Left lung (tissue), 10 donors: Measurements from ENCODE around the gene CDH4. TPM values are rescaled to one million over a fixed set of nuclear protein-coding genes. Genes with fewer than 3 reads are reported as not detected.
A peak's percentile ranks its signal among the peaks of the same experiment; 100 is the strongest.

Experiments used
- ATAC-seq: fragments of 200-7000 bp; cut with Tn5 transposase; one replicate; pipeline ENCODE4 v1.9.1; 2020; ENCODE audit warnings: moderate library complexity
- DNase-seq, 4 donors: peaks; one replicate each; pipeline ENCODE4 v3.0.0-alpha.2; 2013 to 2020
- H3K27ac ChIP-seq, 2 donors: fragments of 200-600 bp; sonication (generic) in 1 of 2; one replicate each; pipeline versions ENCODE4 v1.5.0 to v1.8.0; 2020 to 2021
- H3K27me3 ChIP-seq, 2 donors: fragments of 200-600 bp; sonication (generic) in 1 of 2; one replicate each; pipeline versions ENCODE4 v1.5.0 to v1.8.0; 2020 to 2021
- H3K36me3 ChIP-seq, 2 donors: fragments of 200-600 bp; sonication (generic) in 1 of 2; one replicate each; pipeline versions ENCODE4 v1.5.0 to v1.8.0; 2020 to 2021
- H3K4me1 ChIP-seq, 2 donors: fragments of 200-600 bp; one replicate each; pipeline ENCODE4 v1.8.0; 2021
- H3K4me3 ChIP-seq, 2 donors: fragments of 200-600 bp; sonication (generic) in 1 of 2; one replicate each; pipeline versions ENCODE4 v1.5.0 to v1.8.0; 2020 to 2021; ENCODE audit warnings: mild to moderate bottlenecking in 1 of 2
- H3K9me3 ChIP-seq, 2 donors: fragments of 200-600 bp; sonication (generic) in 1 of 2; one replicate each; pipeline versions ENCODE4 v1.5.0 to v1.8.0; 2020 to 2021
- CTCF ChIP-seq, 2 donors: fragments of 200-600 bp; sonication (generic) in 1 of 2; IDR thresholded peaks; one replicate each; pipeline versions ENCODE4 v1.5.0 to v1.8.0; 2021; ENCODE audit warnings: antibody characterized with exemption in 2 of 2
- intact Hi-C, 2 donors: fragments of 100-400 bp; cut with DNase I; formaldehyde crosslinking; loops; one replicate each; pipeline versions ENCODE4 v1.11.2 to v1.14.2; 2022
- polyA plus RNA-seq, 6 donors: library from polyadenylated mRNA; unstranded; fragments of 120-200 nt; gene quantifications; one replicate each; pipeline ENCODE4 v1.2.1, GENCODE V29; 2013; ENCODE audit not compliant: insufficient read length in 6 of 6
- total RNA-seq, 2 donors: library from RNA; stranded (reverse); fragmentation: NEBNext Ultra II Directional; extraction: Animal tissue kit (Norgen Biotek cat#: 25700); gene quantifications; one replicate each; pipeline ENCODE4 v1.2.1, GENCODE V29; 2021
- donor health status: DM: no; HTN: yes; CAD: no.
- donor health status: DM: no; HTN: no; CAD: no.

The CDH4 gene
- total and polyA plus RNA-seq, 8 donors: 0.24 to 10.8 (median 5.1) TPM

DNA sequence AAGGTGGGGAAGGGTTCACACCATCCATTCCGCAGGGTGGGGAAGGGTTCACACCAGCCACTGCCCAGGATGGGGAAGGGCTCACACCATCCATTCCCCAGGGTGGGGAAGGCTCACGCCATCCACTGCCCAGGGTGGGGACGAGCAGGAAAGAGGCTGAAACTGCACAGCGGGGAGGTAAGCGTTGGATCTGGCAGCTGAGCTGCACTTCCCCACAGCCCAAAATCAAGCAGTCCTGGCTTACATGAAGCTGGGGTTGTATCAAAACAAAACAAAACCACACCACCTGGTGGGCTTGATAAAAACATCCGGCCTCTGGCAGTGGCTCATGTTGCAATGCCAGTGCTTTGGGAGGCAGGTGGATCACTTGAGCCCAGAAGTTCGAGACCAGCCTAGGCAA, 545.1 kb downstream of the CDH4 start:
- Histone ChIP-seq H3K36me3 (no peaks in the 10 kb centered on the region), H3K4me3 (no peak overlapping the region), H3K9me3 (no peaks in the 10 kb centered on the region), H3K27me3 (peaks cover 0 to 66% of the 10 kb centered on the region in 2 donors), H3K27ac (no peak overlapping the region), H3K4me1 (no peaks in the 10 kb centered on the region)
- DNase-seq (no peak), ATAC-seq (no peak)
- TF ChIP-seq CTCF (IDR thresholded peaks at IDR 0.05): no peak
- intact Hi-C loops: no loop called here

- ATAC-seq (no peak), DNase-seq (peak in 1 of 4 donors; percentile 71)
- no peak overlapping the region for H3K27ac ChIP-seq
- intact Hi-C loops: no loop called here
- no peak for TF ChIP-seq CTCF (IDR thresholded peaks at IDR 0.05)
- no peak overlapping the region for H3K4me3 ChIP-seq
- no peaks in the 10 kb centered on the region for H3K4me1 ChIP-seq
- H3K36me3 ChIP-seq: no peaks in the 10 kb centered on the region
- no peaks in the 10 kb centered on the region for H3K9me3 ChIP-seq
- peaks cover 0 to 74% of the 10 kb centered on the region in 2 donors for H3K27me3 ChIP-seq
Observed at GRCh38 chr20:61797971-61798411, 545.9 kb downstream of the CDH4 start.

DNA sequence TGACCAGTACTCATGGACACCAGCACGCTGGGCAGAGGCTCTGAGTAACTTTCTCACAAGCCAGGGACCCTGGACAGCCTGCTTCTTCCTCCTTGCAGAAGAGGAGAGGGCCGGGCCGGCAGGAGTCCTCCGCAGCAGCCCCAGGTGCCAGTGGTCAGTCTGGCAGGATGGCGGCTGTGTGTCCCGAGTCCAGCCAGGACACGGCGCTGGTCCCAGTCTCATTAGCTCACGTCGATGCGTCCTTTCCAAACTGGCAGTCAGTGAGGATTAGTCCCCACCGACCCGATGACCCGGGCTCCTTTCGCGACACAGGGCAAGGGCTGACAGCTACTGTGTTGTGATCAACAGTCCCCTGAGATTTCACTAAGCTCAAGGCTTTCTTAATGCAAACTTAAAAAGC, 546.6 kb downstream of the CDH4 start:
- no peaks in the 10 kb centered on the region for H3K36me3 ChIP-seq
- TF ChIP-seq CTCF (IDR thresholded peaks at IDR 0.05): no peak
- no peak for ATAC-seq
- no peak overlapping the region for H3K27ac ChIP-seq
- H3K9me3 ChIP-seq: no peaks in the 10 kb centered on the region
- peaks cover 0 to 81% of the 10 kb centered on the region in 2 donors for H3K27me3 ChIP-seq
- no peak overlapping the region for H3K4me3 ChIP-seq
- H3K4me1 ChIP-seq: no peaks in the 10 kb centered on the region
- no peak for DNase-seq
- intact Hi-C loops: no loop called here

GRCh38 chr20:61799394-61799923, 547.4 kb downstream of the CDH4 start:
- Histone ChIP-seq H3K27ac (no peak overlapping the region), H3K27me3 (peaks cover 0 to 89% of the 10 kb centered on the region in 2 donors)

GRCh38 chr20:61799928-61800327, 547.9 kb downstream of the CDH4 start:
- no peaks in the 10 kb centered on the region for H3K4me1 ChIP-seq
- DNase-seq: peak in 1 of 4 donors; percentile 68
- no peak for ATAC-seq
- H3K9me3 ChIP-seq: no peaks in the 10 kb centered on the region
- H3K27me3 ChIP-seq: peaks cover 0 to 94% of the 10 kb centered on the region in 2 donors
- TF ChIP-seq CTCF (IDR thresholded peaks at IDR 0.05): no peak
- intact Hi-C loops: no loop called here
- H3K27ac ChIP-seq: no peak overlapping the region
- H3K4me3 ChIP-seq: no peak overlapping the region
- no peaks in the 10 kb centered on the region for H3K36me3 ChIP-seq

More at GRCh38 chr20:61799394-61799923, 547.4 kb downstream of the CDH4 start:
- H3K4me1 ChIP-seq: no peaks in the 10 kb centered on the region
- no peak overlapping the region for H3K4me3 ChIP-seq
- TF ChIP-seq CTCF (IDR thresholded peaks at IDR 0.05): no peak
- no peak for ATAC-seq
- H3K36me3 ChIP-seq: no peaks in the 10 kb centered on the region
- intact Hi-C loops: no loop called here
- H3K9me3 ChIP-seq: no peaks in the 10 kb centered on the region
- DNase-seq: peak in 1 of 4 donors; percentile 53
